ENCODE data around the gene DEPDC5. TPM values are rescaled to one million over a fixed set of nuclear protein-coding genes. Genes with fewer than 3 reads are reported as not detected.

DEPDC5 gene
- total RNA-seq, 1 experiment from 2014 or later = 10.0 TPM

- no peak for DNase-seq (ENCODE audit: low spot score)
These were observed 171.2 kb downstream of the DEPDC5 start for GRCh38 chr22:31925056-31925455.

GRCh38 chr22:31926024-31926423 is 172.2 kb downstream of the DEPDC5 start:
- no peak for DNase-seq (ENCODE audit: low spot score)

DNA sequence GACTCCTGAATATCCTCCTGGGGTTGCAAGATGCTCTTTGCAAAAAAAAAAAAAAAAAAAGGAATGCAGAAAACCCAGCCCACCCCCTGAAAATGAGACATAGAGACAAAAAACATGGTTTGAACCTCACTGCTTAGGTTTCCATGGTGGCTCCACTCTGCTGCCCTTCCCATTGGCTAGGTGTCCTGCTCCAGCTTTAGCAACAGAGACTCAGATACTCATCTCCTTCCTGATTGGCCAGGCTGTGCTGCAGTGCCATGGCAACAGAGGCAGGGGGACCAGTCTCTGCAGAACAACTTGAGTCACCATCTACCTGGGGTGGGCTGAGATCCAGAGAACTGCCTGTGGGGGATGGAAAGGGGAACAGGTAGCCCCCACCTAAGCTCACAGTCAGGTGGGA is 173.2 kb downstream of the DEPDC5 start:
- no peak for DNase-seq (ENCODE audit: low spot score)

DNA sequence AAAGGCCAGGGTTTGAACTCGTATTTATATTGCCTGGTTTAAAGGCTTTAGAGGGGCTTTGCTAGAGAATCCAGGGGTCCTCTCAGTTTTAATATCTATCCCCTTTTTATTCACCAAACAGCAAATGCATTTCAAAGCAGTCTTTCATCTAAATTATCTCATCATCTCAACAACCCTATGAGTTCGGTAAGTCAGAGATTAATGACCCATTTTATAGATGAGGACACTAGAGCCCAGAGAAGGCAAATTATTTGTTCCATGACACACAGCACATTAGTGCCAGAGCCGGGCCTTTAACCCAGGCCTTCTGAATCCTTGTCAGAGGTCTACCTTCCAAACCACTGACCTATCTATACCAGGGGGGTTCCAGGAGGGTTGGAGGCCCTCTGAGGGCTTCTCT is 173.7 kb downstream of the DEPDC5 start:
- no peak for DNase-seq (ENCODE audit: low spot score)

DNA sequence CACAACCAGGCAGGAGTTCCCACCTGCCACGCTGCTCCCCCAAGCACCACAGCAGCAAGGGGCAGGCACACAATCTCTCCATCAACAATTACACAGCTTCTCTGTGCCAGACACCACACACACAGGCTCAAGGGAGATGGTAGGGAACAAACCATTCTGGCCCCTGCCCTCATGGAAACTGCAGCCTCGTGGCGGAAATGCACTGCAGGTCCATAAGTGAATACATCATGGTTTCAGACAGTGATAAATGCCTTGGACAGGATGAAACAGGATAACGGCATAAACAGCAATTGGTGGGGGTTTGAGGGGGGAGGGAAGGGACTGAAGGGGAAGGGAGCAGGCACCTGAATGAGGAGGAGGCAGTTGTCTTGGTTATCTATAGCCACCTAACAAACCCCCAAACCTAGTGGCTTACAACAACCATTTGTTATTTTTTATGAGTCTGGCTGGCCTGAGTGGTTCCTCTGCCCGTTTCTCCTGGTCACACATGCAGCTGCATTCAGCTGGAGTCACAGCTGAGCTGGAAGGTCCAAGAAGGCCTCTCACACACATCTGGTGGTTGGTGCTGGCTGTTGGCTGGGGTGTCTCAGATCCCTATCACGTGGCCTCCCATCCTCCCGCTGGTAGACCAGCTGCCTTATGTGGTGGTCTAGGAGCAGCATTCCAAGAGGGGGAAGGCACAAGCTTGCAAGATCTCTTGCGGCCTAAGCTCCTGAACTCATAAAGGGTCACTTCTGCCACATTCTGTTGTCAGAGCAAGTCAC is 175.5 kb downstream of the DEPDC5 start:
- no peak for DNase-seq (ENCODE audit: low spot score)

DNA sequence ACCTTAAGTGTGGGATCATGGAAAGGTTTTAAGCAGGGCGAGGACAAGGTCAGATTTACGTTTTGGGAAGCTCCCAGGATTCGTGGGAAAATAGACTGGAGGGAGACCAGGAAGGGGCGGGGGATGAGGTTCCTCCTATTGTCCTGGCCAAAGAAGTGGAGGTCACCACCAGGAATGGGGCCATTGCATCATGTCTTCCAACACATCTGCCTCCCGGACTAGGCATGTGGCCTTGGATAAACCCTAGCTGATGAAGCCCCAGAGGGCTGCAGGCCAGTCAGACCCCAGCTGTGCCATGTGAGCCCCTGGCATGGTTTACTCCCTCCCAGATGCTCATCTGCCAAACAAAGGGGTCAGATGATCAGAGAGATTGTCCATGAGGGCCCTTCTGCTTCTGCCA is 179.0 kb downstream of the DEPDC5 start:
- no peak for DNase-seq (ENCODE audit: low spot score)

DNA sequence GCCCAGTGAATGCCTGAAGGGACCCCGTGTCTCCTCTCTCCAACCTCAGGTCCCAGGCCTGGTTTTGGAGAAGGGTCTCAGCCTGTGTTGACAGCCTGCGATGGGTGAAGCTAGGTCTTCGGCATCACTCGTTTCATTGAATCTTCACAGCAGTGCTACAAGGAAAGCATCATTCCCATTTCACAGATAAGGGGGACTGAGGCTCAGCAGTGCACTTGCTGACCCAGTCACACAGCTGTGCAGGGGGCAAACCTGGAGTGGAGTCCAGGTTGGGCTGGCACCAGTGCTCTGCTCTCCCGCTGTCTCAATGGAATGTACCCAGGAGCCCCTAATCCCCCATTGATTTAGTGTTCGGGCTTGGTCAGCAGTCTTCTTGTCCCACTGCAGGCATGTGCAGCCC is 179.6 kb downstream of the DEPDC5 start:
- DNase-seq (ENCODE audit: low spot score) = no peak

DNA sequence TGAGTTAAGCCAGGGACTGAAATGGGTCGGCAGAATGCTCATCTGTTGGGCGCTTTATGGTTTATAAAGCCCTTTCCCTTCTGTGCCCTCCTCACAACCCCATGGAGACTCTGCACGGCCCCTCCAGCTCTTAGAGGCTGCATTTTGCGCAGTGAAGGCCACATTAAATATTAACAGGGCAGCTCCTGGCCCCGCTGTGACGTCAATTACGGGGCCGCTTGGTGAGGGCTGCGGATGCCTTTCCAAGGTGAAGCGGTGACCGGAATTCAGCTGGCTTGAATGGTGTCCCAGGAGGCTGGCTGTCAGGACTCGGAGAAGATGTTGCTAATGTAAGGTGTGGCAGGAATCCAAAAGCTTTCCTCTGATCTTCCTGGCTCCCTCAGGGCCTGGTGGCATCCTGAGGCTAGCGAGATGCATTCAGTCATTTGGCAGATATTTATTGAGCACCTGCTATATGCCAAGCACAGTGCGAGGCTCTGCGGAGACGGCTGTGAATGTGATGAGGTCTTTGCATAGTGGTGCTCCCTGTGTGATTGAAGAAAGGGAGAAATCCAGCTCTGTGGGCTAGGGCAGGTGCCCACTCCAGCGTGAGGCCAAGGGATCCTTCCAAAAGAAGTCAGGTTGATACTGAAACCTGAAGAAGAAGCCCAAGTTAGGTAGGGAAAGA is 180.1 kb downstream of the DEPDC5 start:
- no peak for DNase-seq (ENCODE audit: low spot score)

GRCh38 chr22:31935961-31936635 is 182.3 kb downstream of the DEPDC5 start:
- DNase-seq (ENCODE audit: low spot score) = no peak

DNA sequence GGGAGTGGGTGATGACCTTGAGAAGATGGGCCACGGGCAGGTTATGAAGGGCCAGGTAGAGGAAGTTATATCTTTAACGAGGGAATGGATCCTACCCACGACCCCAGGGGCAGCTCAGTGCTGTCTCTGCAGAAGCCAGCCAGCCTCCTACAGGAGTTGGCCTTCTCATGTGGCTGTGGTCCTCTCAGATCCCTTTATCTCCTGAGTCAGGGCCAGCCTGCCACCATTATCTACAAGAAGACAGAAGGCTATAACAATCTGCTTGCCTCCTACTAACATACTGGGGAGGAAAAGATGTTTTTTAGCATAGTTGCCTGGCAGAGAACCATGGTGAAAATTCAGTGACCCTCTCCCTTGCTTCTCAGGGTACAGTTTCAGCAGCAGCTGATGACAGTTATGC is 183.5 kb downstream of the DEPDC5 start:
- DNase-seq (ENCODE audit: low spot score) = no peak

DNA sequence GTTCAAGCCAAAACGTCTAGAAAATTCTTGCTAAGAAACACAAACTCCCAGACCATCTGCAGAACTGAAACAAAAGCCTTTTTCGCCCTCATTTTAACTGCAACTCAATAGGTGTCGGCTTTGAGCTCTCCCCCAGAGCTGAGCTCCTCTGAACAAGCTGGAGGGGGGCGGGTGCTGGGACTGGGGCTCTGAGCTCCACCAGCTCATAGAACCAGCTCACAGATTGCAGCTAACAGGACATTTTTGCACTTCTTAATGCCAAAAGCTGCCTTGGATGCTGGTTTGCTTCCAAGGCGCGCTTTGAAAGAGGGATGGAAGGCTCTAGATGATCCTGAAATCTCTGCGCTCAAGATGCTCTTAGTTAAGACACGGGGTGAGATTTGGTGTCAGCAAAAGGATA is 184.5 kb downstream of the DEPDC5 start:
- no peak for DNase-seq (ENCODE audit: low spot score)

DNA sequence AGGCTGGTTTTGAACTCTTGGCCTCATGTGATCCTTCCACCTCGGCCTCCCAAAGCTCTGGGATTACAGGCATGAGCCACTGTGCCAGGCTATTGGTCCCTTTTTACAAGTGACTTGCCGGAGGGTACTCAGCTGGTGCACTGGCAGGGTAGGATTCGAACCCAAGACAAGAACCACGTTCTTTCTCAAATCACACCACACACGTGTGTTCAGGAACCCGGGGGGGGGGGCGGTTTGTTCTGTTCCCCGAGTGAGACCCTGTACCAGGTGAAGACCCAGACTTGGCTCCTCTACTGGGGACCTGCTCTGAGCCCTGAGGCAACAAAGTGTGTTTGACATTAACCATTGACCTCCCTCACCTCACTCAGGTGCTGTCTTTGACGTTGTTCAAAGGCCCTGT is 186.7 kb downstream of the DEPDC5 start:
- no peak for DNase-seq (ENCODE audit: low spot score)

- DNase-seq (ENCODE audit: low spot score) = no peak
These were observed 188.3 kb downstream of the DEPDC5 start for GRCh38 chr22:31942091-31942490.

GRCh38 chr22:31943206-31943977 is 189.6 kb downstream of the DEPDC5 start:
- no peak for DNase-seq (ENCODE audit: low spot score)

DNA sequence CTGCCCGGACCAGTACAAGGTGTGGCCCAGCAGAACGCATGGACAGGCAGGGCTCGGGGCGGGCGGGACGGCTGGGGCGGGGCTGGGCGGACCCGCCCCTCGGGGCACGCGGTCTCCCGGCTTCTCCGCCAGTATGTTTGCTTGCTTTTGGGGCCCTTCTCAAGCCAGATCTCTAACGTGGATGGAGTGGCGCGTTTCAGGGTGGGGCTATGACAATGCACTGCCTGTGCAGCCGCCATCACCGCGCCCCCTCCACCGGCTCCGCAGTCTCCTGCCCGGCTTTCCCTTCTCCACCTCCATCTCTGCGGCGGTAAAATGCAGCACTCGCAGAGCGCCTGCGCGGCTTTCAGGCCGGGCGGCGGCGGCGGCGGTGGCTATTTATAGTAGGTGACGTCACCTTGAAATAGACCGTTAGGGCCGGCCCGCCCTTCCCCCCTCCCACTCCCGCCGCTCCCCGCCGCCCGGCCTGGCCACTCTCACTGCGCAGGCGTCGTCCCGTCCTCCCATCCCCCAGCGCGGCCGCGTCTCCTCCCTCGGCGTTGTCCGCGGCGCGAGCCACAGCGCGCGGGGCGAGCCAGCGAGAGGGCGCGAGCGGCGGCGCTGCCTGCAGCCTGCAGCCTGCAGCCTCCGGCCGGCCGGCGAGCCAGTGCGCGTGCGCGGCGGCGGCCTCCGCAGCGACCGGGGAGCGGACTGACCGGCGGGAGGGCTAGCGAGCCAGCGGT is 190.3 kb downstream of the DEPDC5 start, which contains the start of gene YWHAH:
TSS of gene YWHAH (plus strand) at position 558 of the 722 bp plus-strand sequence. CDS start 199 bp downstream, outside the sequence.
- peak; percentile 91 for DNase-seq (ENCODE audit: low spot score)

GRCh38 chr22:31944700-31945442 is 191.1 kb downstream of the DEPDC5 start:
- DNase-seq (ENCODE audit: low spot score) = peak; percentile 27

DNA sequence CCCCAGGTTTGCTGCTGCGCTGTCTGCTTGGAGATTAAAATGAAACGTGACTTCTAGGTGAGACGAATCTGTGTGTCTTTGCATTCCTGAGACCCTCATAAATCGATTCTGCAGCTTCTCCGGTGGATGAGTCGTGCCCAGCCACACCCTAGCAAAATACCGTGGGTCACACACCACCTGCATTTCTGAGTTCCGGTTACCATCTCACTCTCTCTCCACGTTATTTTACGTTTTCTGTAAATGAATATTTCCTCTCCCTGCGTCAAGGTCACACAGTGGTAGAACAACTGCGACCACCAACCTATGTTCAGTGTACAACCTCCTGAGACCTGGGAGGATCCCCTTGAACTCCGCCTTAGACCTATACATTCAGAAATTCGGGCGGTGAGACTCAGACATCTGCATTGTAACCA is 191.6 kb downstream of the DEPDC5 start:
- DNase-seq (ENCODE audit: low spot score) = peak; percentile 7

GRCh38 chr22:31945971-31946680 is 192.3 kb downstream of the DEPDC5 start:
- no peak for DNase-seq (ENCODE audit: low spot score)

DNA sequence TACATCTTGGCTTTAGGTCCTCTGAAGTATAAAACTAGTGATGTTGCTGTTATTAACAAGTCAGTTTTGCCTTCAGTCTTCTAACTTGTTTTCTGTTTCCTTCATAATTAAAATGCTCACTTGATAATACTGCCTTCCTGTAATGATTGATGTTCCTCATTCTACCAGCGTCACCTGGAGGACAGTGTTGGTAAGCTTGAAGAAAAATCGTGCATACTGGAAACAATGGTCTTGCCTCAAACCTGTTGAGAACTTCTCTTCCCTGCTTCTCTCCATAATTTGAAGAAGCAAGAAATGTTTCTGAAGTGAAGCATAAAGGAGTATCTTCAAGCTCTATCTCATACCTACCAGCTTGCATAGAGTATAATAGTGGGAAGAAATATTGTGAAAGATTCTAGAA is 193.5 kb downstream of the DEPDC5 start:
- DNase-seq (ENCODE audit: low spot score) = peak; percentile 54

DNA sequence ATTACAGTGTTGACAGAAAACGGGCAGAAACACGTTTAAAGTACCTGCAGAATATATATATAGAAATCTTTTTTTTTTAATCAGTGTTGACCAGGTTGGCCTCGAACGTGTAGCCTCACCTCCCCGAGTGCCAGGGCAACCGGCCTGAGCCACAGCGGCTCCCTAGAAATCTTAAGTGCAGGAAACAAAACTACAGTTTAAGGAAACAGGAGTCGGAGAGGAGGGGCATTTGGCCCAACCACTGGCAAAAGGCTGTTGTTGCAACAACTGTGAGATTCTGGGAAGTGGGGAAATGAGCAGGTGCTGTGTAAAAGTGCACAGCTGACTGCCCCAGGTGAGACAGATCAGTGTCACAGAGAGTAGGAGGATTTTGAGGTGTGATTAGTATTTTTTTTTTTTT is 194.2 kb downstream of the DEPDC5 start:
- no peak for DNase-seq (ENCODE audit: low spot score)
